Gastroesophageal sphincter (tissue), 4 donors: ENCODE measurements around the gene CCNI. TPM values are rescaled to one million over a fixed set of nuclear protein-coding genes. Genes with fewer than 3 reads are reported as not detected.

Experiments used
- ATAC-seq: fragments of 150-250 bp; one replicate; pipeline ENCODE4 v1.9.1; 2016; ENCODE audit warnings: mild to moderate bottlenecking, moderate library complexity
- H3K27ac ChIP-seq, 4 donors: fragments of 200-600 bp; sonication (generic) in 3 of 4; 1 replicate in 3 of 4; 2 replicates in 1 of 4; pipeline ENCODE4 v1.5.1; 2016 to 2019
- H3K27me3 ChIP-seq: fragments of 200-600 bp; sonication (generic); one replicate; pipeline ENCODE4 v1.5.1; 2019
- H3K36me3 ChIP-seq, 2 donors: fragments of 200-600 bp; sonication (generic); one replicate each; pipeline ENCODE4 v1.5.1; 2019; ENCODE audit warnings: control low read depth in 1 of 2
- H3K4me1 ChIP-seq, 3 donors: fragments of 200-600 bp; sonication (generic); 1 replicate in 2 of 3; 2 replicates in 1 of 3; pipeline ENCODE4 v1.5.1; 2016 to 2019; ENCODE audit warnings: control low read depth in 2 of 3
- H3K4me3 ChIP-seq, 2 donors: fragments of 200-600 bp; sonication (generic); one replicate each; pipeline ENCODE4 v1.5.1; 2019; ENCODE audit warnings: mild to moderate bottlenecking in 1 of 2, moderate library complexity in 1 of 2
- H3K9me3 ChIP-seq, 3 donors: fragments of 200-600 bp; sonication (generic); one replicate each; pipeline ENCODE4 v1.5.1; 2017 to 2019; ENCODE audit warnings: control low read depth in 2 of 3
- CTCF ChIP-seq, 4 experiments: fragments of 200-600 bp in 2 of 4; fragments of 450-650 bp in 2 of 4; sonication (generic) in 1 of 4; IDR thresholded peaks; one replicate each; pipeline ENCODE4 v1.5.1; 2017 to 2019; ENCODE audit warnings: antibody characterized with exemption in 4 of 4, mild to moderate bottlenecking in 2 of 4, moderate library complexity in 2 of 4
- EP300 ChIP-seq: sonication (generic); formaldehyde crosslinking; IDR thresholded peaks from one replicate; pipeline ENCODE4 v1.6.1; 2017; ENCODE audit warnings: antibody characterized with exemption, mild to moderate bottlenecking
- POLR2A ChIP-seq, 2 donors: fragments of 450-650 bp; IDR thresholded peaks; one replicate each; pipeline ENCODE4 v1.6.1; 2017; ENCODE audit warnings: antibody characterized with exemption in 2 of 2, mild to moderate bottlenecking in 2 of 2, moderate library complexity in 1 of 2
- POLR2AphosphoS5 ChIP-seq: sonication (generic); formaldehyde crosslinking; IDR thresholded peaks from one replicate; pipeline ENCODE4 v1.6.1; 2017; ENCODE audit warnings: antibody characterized with exemption
- WGBS, 2 donors: methylation state at CpG; one replicate each; pipeline ENCODE4 v1.1.5; 2018; ENCODE audit warnings: low coverage in 1 of 2; 5-methylcytosine and 5-hydroxymethylcytosine counted together
- total RNA-seq, 4 donors: library from RNA; depleted of rRNA; stranded (reverse); fragments of >200 nt; gene quantifications; one replicate each; pipeline ENCODE4 v1.1.0, GENCODE V29; 2016

CCNI gene
- total RNA-seq, 4 donors from 2014 or later, result 307 to 378 (median 358) TPM

- peaks cover 0 to 42% of the 10 kb centered on the region in 2 donors for H3K36me3 ChIP-seq
- TF ChIP-seq POLR2AphosphoS5 (no peak), POLR2A (IDR thresholded peaks at IDR 0.05) (no peak)
- peak overlapping the region; percentile 47 to 68 (median 57) for H3K27ac ChIP-seq
- no peak overlapping the region for H3K4me3 ChIP-seq
- WGBS, 2 donors, result 0% methylated on average over 1 of the region's 1 CpG
- H3K4me1 ChIP-seq, result peaks cover 13 to 35% (median 17%) of the 10 kb centered on the region in 3 donors
- no peaks in the 10 kb centered on the region for H3K9me3 ChIP-seq
- ATAC-seq, result peak; percentile 51
- no peaks in the 10 kb centered on the region for H3K27me3 ChIP-seq
Observed at GRCh38 chr4:77001907-77002306, 73.9 kb downstream of the CCNI start.

GRCh38 chr4:76998251-76998901 lies 77.4 kb downstream of the CCNI start:
- Histone ChIP-seq H3K4me3 (no peak overlapping the region), H3K27ac (no peak overlapping the region), H3K9me3 (no peaks in the 10 kb centered on the region), H3K27me3 (no peaks in the 10 kb centered on the region), H3K4me1 (peaks cover 13 to 31% (median 15%) of the 10 kb centered on the region in 3 donors), H3K36me3 (peaks cover 0 to 37% of the 10 kb centered on the region in 2 donors)
- 76% methylated on average over 6 of the region's 8 CpGs; no CpG with 5 or more reads in 1 of the 2 donors for WGBS, 2 donors
- no peak for ATAC-seq
- TF ChIP-seq POLR2AphosphoS5 (no peak), EP300 (no peak), POLR2A (IDR thresholded peaks at IDR 0.05) (no peak), CTCF (IDR thresholded peaks at IDR 0.05) (no peak)

- H3K4me3 ChIP-seq, result no peak overlapping the region
- 94 to 100% methylated on average over 4 to 5 of the region's 5 CpGs for WGBS, 2 donors
- TF ChIP-seq POLR2AphosphoS5 (no peak), EP300 (no peak), CTCF (IDR thresholded peaks at IDR 0.05) (no peak), POLR2A (IDR thresholded peaks at IDR 0.05) (no peak)
- H3K36me3 ChIP-seq, result peaks cover 0 to 37% of the 10 kb centered on the region in 2 donors
- H3K27ac ChIP-seq, result no peak overlapping the region
- no peak for ATAC-seq
- no peaks in the 10 kb centered on the region for H3K9me3 ChIP-seq
- no peaks in the 10 kb centered on the region for H3K27me3 ChIP-seq
- peaks cover 7 to 23% (median 8%) of the 10 kb centered on the region in 3 donors for H3K4me1 ChIP-seq
Observed at GRCh38 chr4:76997532-76997931, 78.3 kb downstream of the CCNI start.

Other genes starting within 250 kb of the CCNI start
- gene SOWAHB, start 177.8 kb downstream of the CCNI start, total RNA-seq, result 1 to 10 TPM in 1 of 4 donors, under 1 TPM in 1, not detected in 2; 0.62 to 1.8 TPM
- gene SEPTIN11, start 126.2 kb downstream of the CCNI start, total RNA-seq, result 100 to 1,000 TPM in 2 of 4 donors, 10 to 100 TPM in 2; 65.1 to 192 (median 97.8) TPM
- gene CCNG2, start 81.2 kb upstream of the CCNI start, total RNA-seq, result 10 to 100 TPM; 19.3 to 27.1 (median 22.4) TPM